Body of pancreas (tissue), 4 donors: ENCODE results near the gene MCTP1.

Experiments used
- POLR2A ChIP-seq, 3 donors: fragments of 450-650 bp; IDR thresholded peaks; one replicate each; pipeline ENCODE4 v1.6.1; 2016; ENCODE audit warnings: antibody characterized with exemption in 3 of 3, mild to moderate bottlenecking in 2 of 3
- TF ChIP-seq, protein P1 (sequence below), 7 experiments: fragments of 450-650 bp in 4 of 7; fragments of 200-600 bp in 3 of 7; sonication (generic) in 3 of 7; IDR thresholded peaks; one replicate each; pipeline ENCODE4 v1.5.1; 2016 to 2019; ENCODE audit warnings: antibody characterized with exemption in 7 of 7

DNA sequence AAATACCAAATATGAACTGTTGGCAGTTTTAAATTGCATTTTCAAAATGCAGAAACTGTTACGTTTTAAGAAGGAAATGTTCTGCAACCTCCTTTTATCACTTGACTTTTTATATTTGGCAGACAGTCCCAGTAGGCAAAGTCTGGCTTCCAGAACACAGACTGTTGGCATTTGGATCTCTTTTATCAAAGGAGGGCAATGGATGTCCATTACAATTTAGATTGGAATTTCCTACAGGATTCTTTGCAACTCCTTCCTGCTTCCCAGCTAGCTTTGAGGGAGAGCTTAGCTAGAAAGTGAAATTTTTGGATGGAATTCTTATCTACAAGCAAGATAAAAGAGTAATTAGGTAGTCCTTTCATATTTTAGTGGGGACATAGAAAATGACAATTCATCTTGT, 523.8 kb downstream of the MCTP1 start:
- TF ChIP-seq, protein P1, sequence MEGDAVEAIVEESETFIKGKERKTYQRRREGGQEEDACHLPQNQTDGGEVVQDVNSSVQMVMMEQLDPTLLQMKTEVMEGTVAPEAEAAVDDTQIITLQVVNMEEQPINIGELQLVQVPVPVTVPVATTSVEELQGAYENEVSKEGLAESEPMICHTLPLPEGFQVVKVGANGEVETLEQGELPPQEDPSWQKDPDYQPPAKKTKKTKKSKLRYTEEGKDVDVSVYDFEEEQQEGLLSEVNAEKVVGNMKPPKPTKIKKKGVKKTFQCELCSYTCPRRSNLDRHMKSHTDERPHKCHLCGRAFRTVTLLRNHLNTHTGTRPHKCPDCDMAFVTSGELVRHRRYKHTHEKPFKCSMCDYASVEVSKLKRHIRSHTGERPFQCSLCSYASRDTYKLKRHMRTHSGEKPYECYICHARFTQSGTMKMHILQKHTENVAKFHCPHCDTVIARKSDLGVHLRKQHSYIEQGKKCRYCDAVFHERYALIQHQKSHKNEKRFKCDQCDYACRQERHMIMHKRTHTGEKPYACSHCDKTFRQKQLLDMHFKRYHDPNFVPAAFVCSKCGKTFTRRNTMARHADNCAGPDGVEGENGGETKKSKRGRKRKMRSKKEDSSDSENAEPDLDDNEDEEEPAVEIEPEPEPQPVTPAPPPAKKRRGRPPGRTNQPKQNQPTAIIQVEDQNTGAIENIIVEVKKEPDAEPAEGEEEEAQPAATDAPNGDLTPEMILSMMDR (IDR thresholded peaks at IDR 0.05): no peak
- TF ChIP-seq POLR2A (IDR thresholded peaks at IDR 0.05): no peak
